AG04449 (cell line): ENCODE measurements around the gene CTSF.

ENCODE experiments used
- CTCF ChIA-PET: fragments of 350-600 bp; formaldehyde crosslinking; extraction: SDS; loops from one replicate; lab custom pipeline; 2021; ENCODE audit warnings: antibody characterized with exemption; lab: Yijun Ruan, JAX
- POLR2A ChIA-PET: fragments of 400-600, 350-600 bp; formaldehyde crosslinking; extraction: SDS; loops from one replicate; lab custom pipeline; 2020; ENCODE audit warnings: antibody characterized with exemption, inconsistent platforms; lab: Yijun Ruan, JAX
- DNase-seq: peaks from one replicate; pipeline ENCODE4 v3.0.0-alpha.2; 2010; ENCODE audit warnings: low read depth, low spot score
- H3K4me3 ChIP-seq: 2 replicates; pipeline ENCODE4 v1.5.1; 2011; ENCODE audit warnings: low read depth, mild to moderate bottlenecking, control low read depth, low read length
- TF ChIP-seq, protein P1 (sequence below): IDR thresholded peaks from one replicate; pipeline ENCODE4 v1.5.1; 2011; ENCODE audit warnings: mild to moderate bottlenecking, moderate library complexity, low read length, control low read depth, inconsistent platforms; ENCODE audit not compliant: insufficient read depth; ENCODE audit errors: missing control alignments

CTSF gene

DNA sequence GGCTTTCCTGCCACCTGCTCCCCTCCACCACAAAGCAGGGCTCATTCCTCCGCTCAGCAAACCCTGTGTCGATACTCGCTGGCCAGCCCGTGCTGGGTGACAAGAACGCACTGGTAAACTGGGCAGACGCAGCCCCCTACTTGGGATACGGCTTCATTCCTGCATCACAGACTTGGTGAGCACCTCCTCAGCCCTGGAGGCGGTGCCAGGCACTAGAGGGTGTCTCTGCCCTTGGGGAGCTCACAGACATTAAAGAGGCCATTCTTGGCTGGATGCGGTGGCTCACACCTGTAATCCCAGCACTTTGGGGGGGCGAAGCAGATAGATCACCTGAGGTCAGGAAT is 28.6 kb downstream of the CTSF start:
- no peak for DNase-seq
- no peak overlapping the region for H3K4me3 ChIP-seq
- CTCF ChIA-PET: no interaction called here
- POLR2A ChIA-PET: no interaction called here
- TF ChIP-seq, protein P1, sequence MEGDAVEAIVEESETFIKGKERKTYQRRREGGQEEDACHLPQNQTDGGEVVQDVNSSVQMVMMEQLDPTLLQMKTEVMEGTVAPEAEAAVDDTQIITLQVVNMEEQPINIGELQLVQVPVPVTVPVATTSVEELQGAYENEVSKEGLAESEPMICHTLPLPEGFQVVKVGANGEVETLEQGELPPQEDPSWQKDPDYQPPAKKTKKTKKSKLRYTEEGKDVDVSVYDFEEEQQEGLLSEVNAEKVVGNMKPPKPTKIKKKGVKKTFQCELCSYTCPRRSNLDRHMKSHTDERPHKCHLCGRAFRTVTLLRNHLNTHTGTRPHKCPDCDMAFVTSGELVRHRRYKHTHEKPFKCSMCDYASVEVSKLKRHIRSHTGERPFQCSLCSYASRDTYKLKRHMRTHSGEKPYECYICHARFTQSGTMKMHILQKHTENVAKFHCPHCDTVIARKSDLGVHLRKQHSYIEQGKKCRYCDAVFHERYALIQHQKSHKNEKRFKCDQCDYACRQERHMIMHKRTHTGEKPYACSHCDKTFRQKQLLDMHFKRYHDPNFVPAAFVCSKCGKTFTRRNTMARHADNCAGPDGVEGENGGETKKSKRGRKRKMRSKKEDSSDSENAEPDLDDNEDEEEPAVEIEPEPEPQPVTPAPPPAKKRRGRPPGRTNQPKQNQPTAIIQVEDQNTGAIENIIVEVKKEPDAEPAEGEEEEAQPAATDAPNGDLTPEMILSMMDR: no peak

GRCh38 chr11:66539170-66539869 is 29.1 kb downstream of the CTSF start:
- POLR2A ChIA-PET: no interaction called here
- CTCF ChIA-PET: no interaction called here
- TF ChIP-seq, protein P1: no peak
- DNase-seq: no peak
- no peak overlapping the region for H3K4me3 ChIP-seq

DNA sequence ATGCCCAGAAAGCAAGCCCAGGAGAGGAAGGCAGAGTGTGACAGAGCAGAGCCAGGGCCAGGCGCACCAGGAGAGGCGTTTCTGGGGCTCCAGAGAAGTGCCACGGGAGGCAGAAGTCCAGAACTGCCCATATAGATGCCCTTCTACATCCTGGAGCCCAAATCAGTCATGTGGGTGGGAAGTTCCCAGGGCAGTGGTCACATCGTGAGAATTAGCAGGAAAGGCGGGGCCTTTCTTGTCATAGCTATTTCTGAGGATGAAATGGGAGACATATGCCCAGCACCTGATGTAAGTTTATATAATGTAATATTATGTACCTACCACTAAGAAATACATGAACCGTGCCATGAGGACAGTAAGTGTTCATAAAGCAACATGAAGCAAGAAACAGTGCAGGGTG is 35.6 kb downstream of the CTSF start:
- TF ChIP-seq, protein P1: no peak
- CTCF ChIA-PET: interaction anchor here (1.2 kb wide), 1 partner anchor 94 kb away, joined by 3 read pairs; the partner anchor contains the start of gene MRPL11
- DNase-seq: no peak
- POLR2A ChIA-PET: no interaction called here
- H3K4me3 ChIP-seq: no peak overlapping the region

- no peak for DNase-seq
- ChIA-PET POLR2A (no interaction called here), CTCF (no interaction called here)
- no peak overlapping the region for H3K4me3 ChIP-seq
- TF ChIP-seq, protein P1: no peak
Observed at GRCh38 chr11:66531841-66532240, 36.6 kb downstream of the CTSF start.

- no peak overlapping the region for H3K4me3 ChIP-seq
- ChIA-PET CTCF (interaction anchor here (1.2 kb wide), 1 partner anchor 12 kb away, joined by 3 read pairs; no protein-coding TSS in a partner anchor), POLR2A (no interaction called here)
- no peak for DNase-seq
- TF ChIP-seq, protein P1: no peak
Observed at GRCh38 chr11:66530927-66531709, 37.3 kb downstream of the CTSF start.

GRCh38 chr11:66529655-66530054 is 38.8 kb downstream of the CTSF start:
- CTCF ChIA-PET: interaction anchor here (0.9 to 1.2 kb wide), 2 partner anchors 13 to 14 kb away, joined by 3 read pairs; no protein-coding TSS in a partner anchor
- POLR2A ChIA-PET: interaction anchor here (0.9 kb wide), 1 partner anchor 16 kb away, joined by 4 read pairs; the partner anchor contains the start of gene ZDHHC24
- TF ChIP-seq, protein P1: no peak
- H3K4me3 ChIP-seq: no peak overlapping the region
- DNase-seq: no peak
